GM23338 (cell line): ENCODE measurements around the gene PCDHB16. TPM values are rescaled to one million over a fixed set of nuclear protein-coding genes. Genes with fewer than 3 reads are reported as not detected.

Source experiments
- ATAC-seq: fragments of 200-7000 bp; cut with Tn5 transposase; 3 replicates; pipeline ENCODE4 v1.9.1; 2020
- DNase-seq: peaks from one replicate; pipeline ENCODE4 v3.0.0-alpha.2; 2015; ENCODE audit warnings: low spot score
- H2AFZ ChIP-seq: fragments of 200-600 bp; sonication (generic); 2 replicates; pipeline ENCODE4 v1.8.0; 2016; ENCODE audit warnings: antibody characterized with exemption, mild to moderate bottlenecking, moderate library complexity
- H3F3A ChIP-seq: fragments of 200-600 bp; sonication (generic); replicated peaks from 2 replicates; pipeline ENCODE4 v1.8.0; 2017; ENCODE audit warnings: antibody characterized with exemption, mixed run types, low read depth
- H3K27ac ChIP-seq: fragments of 200-600 bp; sonication (generic); 2 replicates; pipeline ENCODE4 v1.6.1; 2016; ENCODE audit warnings: low read depth
- H3K27me3 ChIP-seq: fragments of 200-600 bp; sonication (generic); 2 replicates; pipeline ENCODE4 v1.8.0; 2016; ENCODE audit warnings: mild to moderate bottlenecking, mixed run types, moderate library complexity; ENCODE audit not compliant: insufficient read depth
- H3K36me3 ChIP-seq: fragments of 200-600 bp; sonication (generic); 2 replicates; pipeline ENCODE4 v1.8.0; 2016; ENCODE audit warnings: mild to moderate bottlenecking; ENCODE audit not compliant: insufficient read depth
- H3K4me1 ChIP-seq: fragments of 200-600 bp; sonication (generic); 2 replicates; pipeline ENCODE4 v1.8.0; 2016; ENCODE audit warnings: mild to moderate bottlenecking, moderate library complexity; ENCODE audit not compliant: insufficient read depth
- H3K4me2 ChIP-seq: fragments of 200-600 bp; sonication (generic); 2 replicates; pipeline ENCODE4 v1.7.1; 2017; ENCODE audit warnings: mixed run types
- H3K4me3 ChIP-seq: fragments of 200-600 bp; sonication (generic); 2 replicates; pipeline ENCODE4 v1.6.1; 2016; ENCODE audit warnings: mixed run types
- H3K79me2 ChIP-seq: fragments of 200-600 bp; sonication (generic); replicated peaks from 2 replicates; pipeline ENCODE4 v1.8.0; 2017; ENCODE audit warnings: mild to moderate bottlenecking; ENCODE audit not compliant: insufficient read depth
- H3K9me2 ChIP-seq: fragments of 200-600 bp; sonication (generic); 2 replicates; pipeline ENCODE4 v1.8.0; 2017; ENCODE audit not compliant: insufficient read depth
- H4K20me1 ChIP-seq: fragments of 200-600 bp; sonication (generic); replicated peaks from 2 replicates; pipeline ENCODE4 v1.8.0; 2017; ENCODE audit warnings: mild to moderate bottlenecking; ENCODE audit not compliant: insufficient read depth
- H3K27ac Mint-ChIP-seq: 2 replicates; pipeline ENCODE4 v1.8.0; 2020; ENCODE audit warnings: inconsistent platforms, mild to moderate bottlenecking, moderate library complexity, mixed read lengths
- H3K27me3 Mint-ChIP-seq: 3 replicates; pipeline ENCODE4 v1.8.0; 2022; ENCODE audit warnings: low read depth, mild to moderate bottlenecking, moderate library complexity, mixed read lengths, inconsistent platforms; ENCODE audit not compliant: insufficient read depth, poor library complexity
- H3K36me3 Mint-ChIP-seq: 3 replicates; pipeline ENCODE4 v1.8.0; 2021; ENCODE audit warnings: low read depth, mild to moderate bottlenecking, inconsistent platforms, moderate library complexity, mixed read lengths
- H3K4me1 Mint-ChIP-seq: 3 replicates; pipeline ENCODE4 v1.8.0; 2020; ENCODE audit warnings: mild to moderate bottlenecking, inconsistent platforms, mixed read lengths
- H3K4me3 Mint-ChIP-seq: 3 replicates; pipeline ENCODE4 v1.8.0; 2021; ENCODE audit warnings: moderate library complexity, mild to moderate bottlenecking, inconsistent platforms, mixed read lengths
- H3K9me3 Mint-ChIP-seq: 3 replicates; pipeline ENCODE4 v1.8.0; 2020; ENCODE audit warnings: moderate library complexity, mild to moderate bottlenecking, inconsistent platforms, mixed read lengths
- CREB1 ChIP-seq: fragments of 250-450 bp; sonication (Bioruptor Pico); IDR thresholded peaks from 2 replicates; pipeline ENCODE4 v1.5.0; 2020; ENCODE audit warnings: low read depth, mild to moderate bottlenecking, moderate library complexity
- EZH2 ChIP-seq: fragments of 200-600 bp; sonication (generic); IDR thresholded peaks from one replicate; pipeline ENCODE4 v1.8.0; 2017; ENCODE audit warnings: antibody characterized with exemption, mild to moderate bottlenecking, low read depth; ENCODE audit not compliant: unreplicated experiment
- EZH2phosphoT487 ChIP-seq: fragments of 200-600 bp; sonication (generic); IDR thresholded peaks from one replicate; pipeline ENCODE4 v1.8.1; 2018; ENCODE audit warnings: antibody characterized with exemption; ENCODE audit not compliant: unreplicated experiment
- JUNB ChIP-seq: IDR thresholded peaks from one replicate; pipeline ENCODE4 v1.6.1; 2016; ENCODE audit warnings: antibody characterized with exemption; ENCODE audit not compliant: unreplicated experiment
- NANOG ChIP-seq: IDR thresholded peaks from 2 replicates; pipeline ENCODE4 v1.6.1; 2016; ENCODE audit warnings: antibody characterized with exemption, borderline replicate concordance
- POLR2AphosphoS5 ChIP-seq: IDR thresholded peaks from 2 replicates; pipeline ENCODE4 v1.6.1; 2016; ENCODE audit warnings: antibody characterized with exemption, low read depth
- STAT1 ChIP-seq: IDR thresholded peaks from one replicate; pipeline ENCODE4 v1.6.1; 2016; ENCODE audit warnings: antibody characterized with exemption; ENCODE audit not compliant: unreplicated experiment
- ZNF114 ChIP-seq: fragments of 250-450 bp; sonication (Bioruptor Pico); IDR thresholded peaks from 2 replicates; pipeline ENCODE4 v1.5.0; 2020; ENCODE audit warnings: mild to moderate bottlenecking, moderate library complexity
- ZNF331 ChIP-seq: fragments of 250-450 bp; sonication (Bioruptor Pico); IDR thresholded peaks from 2 replicates; pipeline ENCODE4 v1.5.0; 2020; ENCODE audit warnings: low read depth, mild to moderate bottlenecking, moderate library complexity
- polyA plus RNA-seq: library from polyadenylated mRNA; unstranded; fragments of >200 nt; fragmentation: Nextera tagmentation; extraction: Ambion mirVana; gene quantifications from 2 replicates; pipeline ENCODE4 v1.2.1, GENCODE V29; 2016
- total RNA-seq: library from RNA; depleted of rRNA; stranded (reverse); fragments of >200 nt; shearing (Covaris generic); gene quantifications from 2 replicates; pipeline ENCODE4 v1.2.3, GENCODE V29; 2014
- TF ChIP-seq, protein P1 (sequence below): fragments of 250-450 bp; sonication (Bioruptor Pico); IDR thresholded peaks from 2 replicates; pipeline ENCODE4 v1.5.0; 2020; ENCODE audit warnings: mild to moderate bottlenecking, moderate library complexity

PCDHB16 gene
- total and polyA plus RNA-seq, 2 experiments from 2014 or later, result 0.92 to 2.4 TPM

DNA sequence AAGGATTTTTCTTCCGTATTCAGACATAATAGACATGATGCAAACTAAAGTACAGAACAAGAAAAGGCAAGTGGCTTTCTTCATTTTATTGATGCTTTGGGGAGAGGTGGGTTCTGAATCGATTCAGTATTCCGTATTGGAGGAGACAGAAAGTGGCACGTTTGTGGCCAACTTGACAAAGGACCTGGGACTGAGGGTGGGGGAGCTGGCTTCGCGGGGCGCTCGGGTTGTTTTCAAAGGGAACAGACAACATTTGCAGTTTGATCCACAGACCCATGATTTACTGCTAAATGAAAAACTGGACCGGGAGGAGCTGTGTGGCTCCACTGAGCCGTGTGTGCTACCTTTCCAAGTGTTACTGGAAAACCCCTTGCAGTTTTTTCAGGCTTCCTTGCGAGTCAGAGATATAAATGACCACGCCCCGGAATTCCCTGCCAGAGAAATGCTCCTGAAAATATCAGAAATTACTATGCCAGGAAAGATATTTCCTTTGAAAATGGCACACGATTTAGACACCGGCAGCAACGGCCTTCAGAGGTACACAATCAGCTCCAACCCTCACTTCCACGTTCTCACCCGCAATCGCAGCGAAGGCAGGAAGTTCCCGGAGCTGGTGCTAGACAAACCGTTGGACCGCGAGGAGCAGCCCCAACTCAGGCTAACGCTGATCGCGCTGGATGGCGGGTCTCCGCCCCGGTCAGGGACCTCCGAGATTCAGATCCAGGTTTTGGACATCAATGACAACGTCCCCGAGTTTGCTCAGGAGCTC, 31.8 kb upstream of the PCDHB16 start (continued):
- TF ChIP-seq, protein P1, sequence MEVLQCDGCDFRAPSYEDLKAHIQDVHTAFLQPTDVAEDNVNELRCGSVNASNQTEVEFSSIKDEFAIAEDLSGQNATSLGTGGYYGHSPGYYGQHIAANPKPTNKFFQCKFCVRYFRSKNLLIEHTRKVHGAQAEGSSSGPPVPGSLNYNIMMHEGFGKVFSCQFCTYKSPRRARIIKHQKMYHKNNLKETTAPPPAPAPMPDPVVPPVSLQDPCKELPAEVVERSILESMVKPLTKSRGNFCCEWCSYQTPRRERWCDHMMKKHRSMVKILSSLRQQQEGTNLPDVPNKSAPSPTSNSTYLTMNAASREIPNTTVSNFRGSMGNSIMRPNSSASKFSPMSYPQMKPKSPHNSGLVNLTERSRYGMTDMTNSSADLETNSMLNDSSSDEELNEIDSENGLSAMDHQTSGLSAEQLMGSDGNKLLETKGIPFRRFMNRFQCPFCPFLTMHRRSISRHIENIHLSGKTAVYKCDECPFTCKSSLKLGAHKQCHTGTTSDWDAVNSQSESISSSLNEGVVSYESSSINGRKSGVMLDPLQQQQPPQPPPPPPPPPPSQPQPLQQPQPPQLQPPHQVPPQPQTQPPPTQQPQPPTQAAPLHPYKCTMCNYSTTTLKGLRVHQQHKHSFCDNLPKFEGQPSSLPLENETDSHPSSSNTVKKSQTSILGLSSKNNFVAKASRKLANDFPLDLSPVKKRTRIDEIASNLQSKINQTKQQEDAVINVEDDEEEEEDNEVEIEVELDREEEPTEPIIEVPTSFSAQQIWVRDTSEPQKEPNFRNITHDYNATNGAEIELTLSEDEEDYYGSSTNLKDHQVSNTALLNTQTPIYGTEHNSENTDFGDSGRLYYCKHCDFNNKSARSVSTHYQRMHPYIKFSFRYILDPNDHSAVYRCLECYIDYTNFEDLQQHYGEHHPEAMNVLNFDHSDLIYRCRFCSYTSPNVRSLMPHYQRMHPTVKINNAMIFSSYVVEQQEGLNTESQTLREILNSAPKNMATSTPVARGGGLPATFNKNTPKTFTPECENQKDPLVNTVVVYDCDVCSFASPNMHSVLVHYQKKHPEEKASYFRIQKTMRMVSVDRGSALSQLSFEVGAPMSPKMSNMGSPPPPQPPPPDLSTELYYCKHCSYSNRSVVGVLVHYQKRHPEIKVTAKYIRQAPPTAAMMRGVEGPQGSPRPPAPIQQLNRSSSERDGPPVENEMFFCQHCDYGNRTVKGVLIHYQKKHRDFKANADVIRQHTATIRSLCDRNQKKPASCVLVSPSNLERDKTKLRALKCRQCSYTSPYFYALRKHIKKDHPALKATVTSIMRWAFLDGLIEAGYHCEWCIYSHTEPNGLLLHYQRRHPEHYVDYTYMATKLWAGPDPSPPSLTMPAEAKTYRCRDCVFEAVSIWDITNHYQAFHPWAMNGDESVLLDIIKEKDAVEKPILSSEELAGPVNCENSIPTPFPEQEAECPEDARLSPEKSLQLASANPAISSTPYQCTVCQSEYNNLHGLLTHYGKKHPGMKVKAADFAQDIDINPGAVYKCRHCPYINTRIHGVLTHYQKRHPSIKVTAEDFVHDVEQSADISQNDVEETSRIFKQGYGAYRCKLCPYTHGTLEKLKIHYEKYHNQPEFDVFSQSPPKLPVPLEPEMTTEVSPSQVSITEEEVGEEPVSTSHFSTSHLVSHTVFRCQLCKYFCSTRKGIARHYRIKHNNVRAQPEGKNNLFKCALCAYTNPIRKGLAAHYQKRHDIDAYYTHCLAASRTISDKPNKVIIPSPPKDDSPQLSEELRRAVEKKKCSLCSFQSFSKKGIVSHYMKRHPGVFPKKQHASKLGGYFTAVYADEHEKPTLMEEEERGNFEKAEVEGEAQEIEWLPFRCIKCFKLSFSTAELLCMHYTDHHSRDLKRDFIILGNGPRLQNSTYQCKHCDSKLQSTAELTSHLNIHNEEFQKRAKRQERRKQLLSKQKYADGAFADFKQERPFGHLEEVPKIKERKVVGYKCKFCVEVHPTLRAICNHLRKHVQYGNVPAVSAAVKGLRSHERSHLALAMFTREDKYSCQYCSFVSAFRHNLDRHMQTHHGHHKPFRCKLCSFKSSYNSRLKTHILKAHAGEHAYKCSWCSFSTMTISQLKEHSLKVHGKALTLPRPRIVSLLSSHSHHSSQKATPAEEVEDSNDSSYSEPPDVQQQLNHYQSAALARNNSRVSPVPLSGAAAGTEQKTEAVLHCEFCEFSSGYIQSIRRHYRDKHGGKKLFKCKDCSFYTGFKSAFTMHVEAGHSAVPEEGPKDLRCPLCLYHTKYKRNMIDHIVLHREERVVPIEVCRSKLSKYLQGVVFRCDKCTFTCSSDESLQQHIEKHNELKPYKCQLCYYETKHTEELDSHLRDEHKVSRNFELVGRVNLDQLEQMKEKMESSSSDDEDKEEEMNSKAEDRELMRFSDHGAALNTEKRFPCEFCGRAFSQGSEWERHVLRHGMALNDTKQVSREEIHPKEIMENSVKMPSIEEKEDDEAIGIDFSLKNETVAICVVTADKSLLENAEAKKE, result no peak
- no peak for TF ChIP-seq ZNF114 (CRISPR knock-in tag)
- TF ChIP-seq JUNB, result no peak
- TF ChIP-seq POLR2AphosphoS5, result no peak
- TF ChIP-seq EZH2phosphoT487, result no peak
- no peak for TF ChIP-seq STAT1
- TF ChIP-seq ZNF331, result no peak
- TF ChIP-seq NANOG, result no peak
- no peak for TF ChIP-seq CREB1 (CRISPR knock-in tag)

DNA sequence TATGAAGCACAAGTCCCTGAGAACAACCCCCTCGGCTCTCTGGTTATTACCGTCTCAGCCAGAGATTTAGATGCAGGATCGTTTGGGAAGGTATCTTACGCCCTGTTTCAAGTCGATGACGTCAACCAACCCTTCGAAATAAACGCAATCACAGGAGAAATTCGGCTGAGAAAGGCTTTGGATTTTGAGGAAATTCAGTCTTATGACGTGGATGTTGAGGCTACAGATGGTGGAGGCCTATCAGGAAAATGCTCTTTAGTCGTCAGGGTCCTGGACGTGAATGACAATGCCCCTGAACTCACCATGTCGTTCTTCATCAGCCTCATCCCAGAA, 31.2 kb upstream of the PCDHB16 start:
- H4K20me1 ChIP-seq, result no peaks in the 10 kb centered on the region; the same call in 1 of the 2 replicates
- H3K27me3 Mint-ChIP-seq, result peaks cover 5% of the 10 kb centered on the region
- no peak overlapping the region for H3K27ac ChIP-seq
- H3K9me3 Mint-ChIP-seq, result peaks cover 28% of the 10 kb centered on the region
- H3K79me2 ChIP-seq, result no peaks in the 10 kb centered on the region
- DNase-seq (no peak), ATAC-seq (no peak)
- no peak overlapping the region for H3K4me3 ChIP-seq
- H3K27me3 ChIP-seq, result no peaks in the 10 kb centered on the region
- no peaks in the 10 kb centered on the region for H3K4me1 Mint-ChIP-seq
- H3K4me1 ChIP-seq, result no peaks in the 10 kb centered on the region
- H3K9me2 ChIP-seq, result no peaks in the 10 kb centered on the region
- no peak overlapping the region for H2AFZ ChIP-seq
- no peaks in the 10 kb centered on the region for H3K36me3 ChIP-seq
- no peaks in the 10 kb centered on the region for H3F3A ChIP-seq
- H3K36me3 Mint-ChIP-seq, result peaks cover 25% of the 10 kb centered on the region
- H3K4me3 Mint-ChIP-seq, result no peak overlapping the region
- H3K4me2 ChIP-seq, result no peak overlapping the region
- H3K27ac Mint-ChIP-seq, result no peak overlapping the region
- TF ChIP-seq NANOG (no peak), POLR2AphosphoS5 (no peak), EZH2 (no peak)
- TF ChIP-seq, protein P1, result no peak
